GM15510 (cell line): ENCODE results near the gene FAM13B.

Source experiments
- POLR2A ChIP-seq: IDR thresholded peaks from 3 replicates; pipeline ENCODE4 v1.6.1; 2011; ENCODE audit warnings: borderline replicate concordance; ENCODE audit not compliant: insufficient read length; ENCODE audit errors: extremely low read depth

The FAM13B gene

GRCh38 chr5:137997726-137998213, 35.1 kb downstream of the FAM13B start:
- TF ChIP-seq POLR2A, result no peak

- no peak for TF ChIP-seq POLR2A
These were observed 37.1 kb downstream of the FAM13B start for GRCh38 chr5:137995749-137996128.

- TF ChIP-seq POLR2A, result no peak
These were observed 37.7 kb downstream of the FAM13B start for GRCh38 chr5:137995077-137995748.

GRCh38 chr5:137994556-137994955, 38.3 kb downstream of the FAM13B start:
- TF ChIP-seq POLR2A, result no peak

GRCh38 chr5:137989419-137989818, 43.5 kb downstream of the FAM13B start:
- no peak for TF ChIP-seq POLR2A

GRCh38 chr5:137975208-137975607, 57.7 kb downstream of the FAM13B start:
- TF ChIP-seq POLR2A, result no peak

GRCh38 chr5:137960819-137961218, 72.1 kb downstream of the FAM13B start:
- no peak for TF ChIP-seq POLR2A

- no peak for TF ChIP-seq POLR2A
These were observed 72.7 kb downstream of the FAM13B start for GRCh38 chr5:137960141-137960540.

GRCh38 chr5:137959488-137959887, 73.4 kb downstream of the FAM13B start:
- no peak for TF ChIP-seq POLR2A

- TF ChIP-seq POLR2A, result no peak
These were observed 74.9 kb downstream of the FAM13B start for GRCh38 chr5:137957948-137958347.

- no peak for TF ChIP-seq POLR2A
These were observed 78.6 kb downstream of the FAM13B start for GRCh38 chr5:137954131-137954879.

GRCh38 chr5:137945825-137946224, 87.1 kb downstream of the FAM13B start:
- TF ChIP-seq POLR2A, result no peak

GRCh38 chr5:137939331-137939730, 93.5 kb downstream of the FAM13B start:
- TF ChIP-seq POLR2A, result no peak

- no peak for TF ChIP-seq POLR2A
These were observed 94.1 kb downstream of the FAM13B start for GRCh38 chr5:137938751-137939143.

- TF ChIP-seq POLR2A, result no peak
These were observed 94.7 kb downstream of the FAM13B start for GRCh38 chr5:137937994-137938750.
